Middle frontal gyrus (tissue), 1 donor: ENCODE results near the gene CIBAR2.
"Not testable (repeated sequence)": the region's sequence is repeated elsewhere in the genome, so short reads cannot be mapped to it uniquely, and the experiment has no call there.

Experiments used
- DNase-seq: peaks from one replicate; pipeline ENCODE4 v3.0.0-alpha.2; 2015; ENCODE audit warnings: low spot score; ENCODE audit errors: extremely low spot score

The CIBAR2 gene

DNA sequence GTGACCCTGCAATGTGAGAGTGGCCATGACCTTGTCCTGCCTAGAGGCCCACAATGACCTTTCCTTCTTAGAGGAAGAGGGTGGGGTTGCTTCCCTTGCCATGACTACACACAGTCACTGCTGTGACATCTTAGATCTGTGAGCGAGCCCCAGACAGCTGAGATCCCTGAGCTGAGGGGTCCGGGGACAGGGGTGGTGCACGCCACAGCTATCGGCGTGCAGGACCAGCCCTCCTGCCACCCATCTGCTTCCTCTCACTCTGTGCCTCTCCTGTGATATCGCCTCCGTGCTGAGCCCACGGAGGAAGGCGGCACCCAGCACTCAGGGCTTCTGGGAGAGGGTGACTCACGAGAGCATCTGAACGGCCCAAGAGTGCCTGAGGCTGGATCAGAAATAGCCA lies 49.4 kb downstream of the CIBAR2 start:
- DNase-seq: no peak

DNA sequence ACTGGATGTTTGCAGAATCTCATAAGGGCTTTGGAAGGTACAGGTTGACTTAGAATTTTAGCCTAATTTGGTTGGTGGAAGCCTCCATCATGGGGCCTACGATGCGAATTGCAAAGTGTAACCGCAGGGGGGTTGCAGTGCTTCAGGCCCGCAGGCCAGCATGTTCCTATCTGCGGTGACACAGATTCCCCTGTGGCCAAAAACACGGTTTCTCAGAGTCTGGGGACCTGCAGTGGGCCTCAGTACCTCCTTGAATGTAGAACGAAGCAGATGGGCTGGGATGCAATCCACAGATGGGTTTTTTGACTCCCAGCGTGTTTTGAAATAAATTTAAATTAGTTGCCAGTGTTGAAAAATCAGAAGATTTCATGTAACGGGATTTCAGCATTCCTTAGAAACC lies 49.9 kb downstream of the CIBAR2 start:
- no peak for DNase-seq

DNA sequence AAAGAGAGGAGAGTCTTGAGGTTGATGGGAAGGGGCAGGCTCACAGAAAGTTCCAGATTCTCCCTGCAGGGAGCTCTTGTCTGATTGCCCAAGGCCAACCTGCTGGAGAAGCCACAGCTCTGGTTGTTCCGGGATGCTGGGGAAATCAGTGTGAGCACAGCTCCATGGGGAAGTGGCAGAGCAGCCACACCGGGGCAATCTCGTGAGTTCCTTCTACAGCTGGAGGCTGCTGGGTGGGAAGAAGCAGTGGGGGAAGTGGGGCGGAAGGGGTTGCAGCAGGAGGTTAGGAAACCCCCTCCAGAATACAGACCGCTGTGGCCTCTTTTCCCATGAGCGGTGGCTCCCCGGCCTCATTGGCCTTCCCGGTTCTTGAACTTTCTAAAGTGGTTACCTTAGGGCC lies 50.7 kb downstream of the CIBAR2 start:
- no peak for DNase-seq

DNA sequence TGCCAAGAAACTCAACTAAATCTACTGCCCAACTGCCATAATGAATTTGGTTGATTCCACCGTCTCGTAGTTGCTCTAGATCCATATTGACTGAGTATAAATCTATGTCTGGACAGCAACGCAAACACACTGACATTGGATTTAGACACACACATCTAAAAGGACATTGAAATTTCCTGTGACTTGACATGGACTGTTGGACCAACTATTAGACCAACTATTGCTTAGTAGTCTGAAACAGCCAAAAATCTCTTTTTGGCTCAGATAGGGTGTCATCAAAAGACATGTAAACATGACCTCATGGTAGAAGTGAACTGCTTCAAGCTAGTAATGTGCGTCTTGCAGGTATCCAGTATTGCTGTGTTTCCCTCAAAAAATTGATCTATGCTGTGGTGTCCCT lies 53.4 kb downstream of the CIBAR2 start:
- DNase-seq: no peak

DNA sequence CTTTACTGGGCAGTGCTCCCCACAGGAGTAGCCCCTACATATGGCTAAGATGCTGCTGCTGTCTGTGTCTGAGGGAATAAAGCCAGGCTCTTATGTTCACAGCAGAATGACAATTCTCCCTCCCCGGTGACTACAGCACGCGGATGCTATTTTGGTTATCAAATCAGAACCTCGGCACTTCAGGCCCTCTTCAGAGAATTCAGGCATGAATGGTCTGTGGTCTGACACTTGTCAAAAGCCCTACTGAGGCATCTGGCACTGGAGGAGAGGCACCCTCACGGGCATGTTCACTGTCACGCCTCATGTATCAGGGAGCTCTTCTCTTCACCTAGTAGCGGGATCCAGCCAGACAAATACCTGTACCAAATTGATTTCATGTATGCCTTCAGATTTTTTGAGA lies 54.3 kb downstream of the CIBAR2 start:
- DNase-seq: no peak

DNA sequence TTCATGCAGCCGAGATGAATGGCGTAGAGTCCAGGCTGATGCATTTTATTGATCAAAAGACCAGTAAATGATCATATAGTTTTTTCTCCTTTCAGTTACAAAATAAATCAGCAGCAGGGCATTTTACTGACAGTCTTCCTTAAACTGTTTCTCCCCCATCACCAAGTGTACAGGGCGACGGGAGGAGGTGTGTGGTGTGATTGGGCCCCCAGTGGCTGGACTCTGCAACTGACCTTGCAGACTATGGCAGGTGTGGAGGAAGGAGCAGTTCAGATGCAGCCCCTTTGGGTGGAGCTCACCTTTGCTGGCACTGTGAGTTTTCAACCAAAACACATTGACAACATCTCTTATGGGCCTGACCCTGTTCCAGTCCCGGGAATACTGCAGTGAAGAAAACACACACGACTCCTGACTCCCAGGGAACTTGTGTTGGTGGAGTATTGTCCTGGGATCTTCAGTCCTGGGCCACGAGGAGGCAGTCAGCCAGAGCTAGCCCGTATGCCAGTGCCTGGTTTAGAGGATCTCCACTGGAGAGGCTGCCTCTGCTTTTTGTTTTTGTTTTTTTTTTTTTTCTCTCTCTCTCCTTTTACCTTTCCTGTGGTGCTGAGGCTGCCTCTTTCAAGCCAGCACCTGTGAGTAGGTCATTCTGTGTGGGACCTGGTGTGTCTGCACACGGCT lies 54.9 kb downstream of the CIBAR2 start:
- DNase-seq: no peak

DNA sequence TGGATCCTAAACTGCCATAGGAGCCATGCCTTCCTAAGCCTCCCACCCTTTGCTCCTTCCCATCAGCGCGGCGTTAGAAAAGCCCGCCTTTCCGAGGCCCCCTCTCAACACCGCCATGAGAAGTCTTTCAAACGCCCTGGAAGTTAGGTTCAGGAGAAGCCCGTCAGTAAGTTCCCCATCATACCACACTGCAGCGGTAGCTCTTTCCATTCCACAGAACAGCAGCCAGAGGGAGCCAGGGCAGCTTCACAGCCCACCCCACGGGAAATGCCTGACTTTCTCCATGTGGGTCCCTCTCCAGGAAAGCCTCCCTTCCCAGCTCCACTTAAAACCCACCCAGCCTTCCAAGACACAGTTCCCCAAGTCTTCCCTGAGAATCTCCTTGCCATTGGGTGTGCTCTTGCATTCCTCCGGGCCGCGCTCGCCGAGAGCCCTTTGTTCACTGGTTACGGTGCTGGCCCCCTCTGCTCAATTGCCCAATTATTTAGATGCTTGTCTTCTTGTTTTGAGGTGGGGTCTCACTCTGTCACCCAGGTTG lies 56.0 kb downstream of the CIBAR2 start:
- no peak for DNase-seq

DNA sequence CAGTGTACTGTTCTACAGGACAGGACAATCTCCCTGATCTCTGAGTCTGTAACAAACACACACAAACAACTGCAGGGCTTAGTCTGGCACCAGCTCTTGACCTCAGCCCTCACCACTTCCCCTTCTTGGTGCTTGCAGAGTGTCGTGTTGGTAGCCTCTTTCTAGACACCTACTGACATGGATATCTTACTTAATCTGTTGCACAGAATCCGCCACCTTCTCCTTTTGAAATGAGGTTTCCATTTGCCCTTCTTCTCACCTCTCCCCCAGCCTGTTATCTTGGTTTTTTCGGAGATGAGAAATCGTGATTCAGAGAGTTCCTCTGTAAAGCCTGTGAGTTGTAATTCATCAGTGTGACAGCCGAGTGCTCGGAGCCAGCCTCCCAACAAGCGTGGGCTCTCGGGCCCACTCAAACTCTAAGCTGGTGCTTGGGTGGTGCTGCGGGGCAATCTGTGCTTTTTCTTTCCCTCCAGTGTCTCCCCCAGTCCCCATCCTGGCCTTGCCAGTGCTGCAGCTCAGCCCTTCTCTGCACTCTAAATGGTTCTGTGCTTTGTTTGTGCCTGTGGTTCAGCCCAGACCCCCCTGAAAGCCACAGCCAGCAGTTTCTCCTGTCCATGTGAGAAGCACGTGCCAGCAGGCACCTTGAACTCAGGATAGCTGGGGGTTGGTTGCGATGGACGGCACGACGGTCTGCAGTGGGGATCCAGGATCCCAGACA lies 56.6 kb downstream of the CIBAR2 start:
- no peak for DNase-seq

DNA sequence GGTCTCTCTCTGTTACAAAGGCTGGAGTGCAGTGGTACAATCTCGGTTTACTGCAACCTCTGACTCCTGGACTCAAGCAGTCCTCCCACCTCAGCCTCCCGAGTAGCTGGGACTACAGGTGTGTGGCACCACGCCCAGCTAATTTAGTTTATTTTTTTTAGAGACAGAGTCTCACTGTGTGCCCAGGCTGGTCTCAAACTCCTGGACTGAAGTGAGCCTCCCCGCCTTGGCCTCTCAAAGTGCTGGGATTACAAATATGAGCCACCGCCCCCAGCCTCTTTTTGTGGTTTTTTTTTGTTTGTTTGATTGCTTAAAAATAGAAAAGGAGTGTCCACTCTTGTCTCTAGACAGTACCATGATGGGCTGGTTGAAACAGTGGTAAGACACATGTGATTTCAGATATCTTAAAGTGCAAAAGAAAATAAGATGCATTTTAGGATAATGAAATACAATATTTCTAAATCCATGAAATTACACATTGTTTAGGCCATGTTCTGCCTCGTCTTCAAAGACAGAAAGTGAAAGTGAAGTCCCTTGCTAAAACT lies 57.3 kb downstream of the CIBAR2 start:
- no peak for DNase-seq

DNA sequence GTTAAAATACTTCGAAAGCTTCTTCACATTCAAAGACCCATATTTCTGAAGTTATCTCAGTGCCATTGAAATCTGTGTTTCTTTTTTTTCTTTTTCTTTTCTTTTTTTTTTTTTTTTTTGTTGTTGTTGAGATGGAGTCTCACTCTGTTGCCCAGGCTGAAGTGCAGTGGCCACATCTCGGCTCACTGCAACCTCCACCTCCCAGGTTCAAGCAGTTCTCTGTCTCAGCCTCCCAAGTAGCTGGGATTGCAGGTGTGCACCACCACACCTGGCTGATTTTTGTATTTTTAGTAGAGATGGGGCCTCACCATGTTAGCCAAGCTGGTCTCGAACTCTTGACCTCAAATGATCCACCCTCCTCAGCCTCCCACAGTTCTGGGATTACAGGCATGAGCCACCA lies 58.0 kb downstream of the CIBAR2 start:
- not testable (repeated sequence) for DNase-seq

DNA sequence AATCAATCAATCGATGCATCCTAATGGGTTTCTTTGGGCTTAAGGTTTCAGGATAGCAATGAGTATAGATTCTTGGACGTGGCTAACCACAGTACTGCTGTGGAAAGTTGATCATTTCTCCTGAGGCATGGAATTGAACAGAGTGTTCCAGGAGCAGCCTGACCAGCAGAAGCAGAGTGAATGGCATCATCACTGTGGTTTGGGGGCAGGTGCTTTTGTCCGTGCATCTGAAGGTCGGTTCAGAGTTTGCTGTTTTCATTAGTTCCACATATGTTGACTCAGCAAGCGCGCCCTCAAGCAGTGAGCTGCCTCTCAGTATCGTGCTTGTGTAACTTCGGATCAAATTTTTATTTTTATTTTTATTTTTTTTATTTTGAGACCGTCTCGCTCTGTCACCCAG lies 59.7 kb downstream of the CIBAR2 start:
- no peak for DNase-seq

DNA sequence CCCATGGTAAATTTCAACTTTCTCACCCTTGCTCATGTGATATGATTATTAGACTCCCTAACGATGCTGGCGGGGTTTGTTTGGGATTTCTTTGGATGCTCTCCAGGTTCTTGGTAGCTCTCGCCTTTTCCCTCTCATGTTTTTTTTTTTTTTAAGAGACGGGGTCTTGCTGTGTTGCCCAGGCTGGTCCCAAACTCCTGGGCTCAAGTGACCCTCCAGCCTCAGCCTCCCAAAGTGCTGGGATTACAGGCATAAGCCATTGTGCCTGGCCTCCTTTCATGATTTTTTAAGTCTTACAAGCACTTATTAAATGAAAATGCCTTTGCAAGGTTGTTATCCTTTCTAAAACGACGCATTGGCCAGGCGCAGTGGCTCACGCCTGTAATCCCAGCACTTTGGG lies 60.6 kb downstream of the CIBAR2 start:
- no peak for DNase-seq

DNA sequence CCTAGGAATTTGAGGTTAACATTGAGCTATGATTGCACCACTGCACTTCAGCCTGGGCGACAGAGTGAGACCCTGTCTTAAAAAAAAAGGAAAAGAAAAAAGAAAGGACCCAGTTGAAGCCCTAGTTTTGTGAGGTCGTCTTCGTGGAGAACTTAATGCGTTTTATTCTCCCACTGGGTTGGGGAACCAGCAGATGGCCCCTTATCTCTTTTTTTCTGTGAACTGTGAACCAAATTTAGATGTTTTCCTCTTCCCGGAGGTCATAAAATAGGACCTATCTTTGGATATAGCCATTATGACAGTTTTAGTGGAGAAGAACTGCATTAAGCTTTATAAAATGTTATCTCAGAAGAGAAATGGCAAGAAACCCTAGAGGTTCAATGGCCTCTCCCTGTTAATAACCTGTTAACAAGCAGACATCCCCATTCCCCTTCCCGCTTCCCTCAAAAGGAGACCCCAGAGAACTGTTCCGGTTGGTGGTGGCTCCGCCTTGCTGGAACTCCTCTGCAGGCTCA lies 61.1 kb downstream of the CIBAR2 start:
- DNase-seq: no peak

DNA sequence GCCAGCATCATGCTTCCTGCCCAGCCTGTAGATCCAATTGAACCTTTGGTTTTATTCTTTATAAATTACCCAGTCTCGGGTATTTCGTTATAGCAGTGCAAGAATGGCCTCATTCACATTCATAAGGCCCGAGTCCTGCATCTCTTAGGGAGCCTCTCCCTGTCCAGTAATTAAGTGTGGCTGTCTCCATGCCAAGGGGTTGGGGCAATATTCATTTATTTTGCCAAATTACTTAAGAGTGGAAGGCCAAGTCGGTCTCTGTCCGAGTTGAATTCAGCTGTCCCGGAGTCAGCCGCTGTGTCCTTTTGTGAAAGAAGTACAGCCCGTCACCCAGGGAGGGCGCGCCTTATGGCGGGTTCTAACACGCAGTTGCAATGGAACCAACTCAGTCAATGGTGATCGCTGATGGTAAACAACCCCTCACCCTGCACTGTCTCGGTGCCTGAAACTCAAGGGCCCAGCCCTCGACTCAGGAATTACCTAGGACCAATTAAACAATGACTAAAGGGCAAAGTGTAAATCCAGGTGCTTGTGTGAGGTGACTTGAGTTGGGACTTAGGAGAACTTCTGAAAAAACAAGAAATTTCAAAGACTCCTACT lies 62.5 kb downstream of the CIBAR2 start:
- no peak for DNase-seq

DNA sequence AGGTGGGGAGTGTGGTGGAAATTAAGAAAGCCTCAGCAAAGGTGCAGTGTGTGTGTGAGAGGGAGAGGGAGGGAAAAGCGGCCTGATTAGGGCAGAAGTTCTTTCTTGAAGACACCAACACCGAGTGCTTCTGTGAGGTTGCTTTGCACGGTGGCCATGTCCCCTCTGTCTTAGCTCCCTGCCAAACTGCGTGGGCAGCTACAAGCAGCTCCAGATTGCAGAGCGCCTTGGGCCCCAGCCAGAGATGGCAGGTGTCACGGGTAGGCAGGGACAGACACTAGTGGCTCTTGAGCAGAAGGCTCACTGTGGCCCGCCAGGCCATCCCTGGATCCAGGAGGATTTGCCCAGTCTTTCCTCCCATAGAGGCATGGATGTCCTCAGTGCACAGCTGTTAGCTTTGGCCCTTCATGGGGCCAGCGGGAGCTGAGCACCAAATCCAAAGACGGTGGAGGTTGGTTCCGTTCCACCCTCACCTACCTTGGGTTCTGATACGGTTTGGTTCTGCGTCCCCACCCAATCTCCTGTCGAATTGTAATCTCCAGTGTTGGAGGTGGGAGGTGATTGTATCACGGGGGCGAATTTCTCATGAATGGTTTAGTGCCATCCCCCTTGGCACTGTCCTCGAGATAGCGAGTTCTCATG lies 63.2 kb downstream of the CIBAR2 start:
- DNase-seq: no peak
